Coronary artery (tissue), 2 donors: ENCODE data around the gene CORO6.

ENCODE experiments used
- DNase-seq: peaks from one replicate; pipeline ENCODE4 v3.0.0-alpha.2; 2017; ENCODE audit warnings: low spot score
- H3K27ac ChIP-seq, 2 donors: fragments of 200-600 bp; sonication (generic); one replicate each; pipeline ENCODE4 v1.5.1; 2016 to 2019
- H3K4me3 ChIP-seq: fragments of 200-600 bp; sonication (generic); 2 replicates; pipeline ENCODE4 v1.5.1; 2016; ENCODE audit warnings: mild to moderate bottlenecking, moderate library complexity
- TF ChIP-seq, protein P1 (sequence below): fragments of 200-600 bp; sonication (generic); IDR thresholded peaks from one replicate; pipeline ENCODE4 v1.5.1; 2019; ENCODE audit warnings: antibody characterized with exemption

The CORO6 gene

DNA sequence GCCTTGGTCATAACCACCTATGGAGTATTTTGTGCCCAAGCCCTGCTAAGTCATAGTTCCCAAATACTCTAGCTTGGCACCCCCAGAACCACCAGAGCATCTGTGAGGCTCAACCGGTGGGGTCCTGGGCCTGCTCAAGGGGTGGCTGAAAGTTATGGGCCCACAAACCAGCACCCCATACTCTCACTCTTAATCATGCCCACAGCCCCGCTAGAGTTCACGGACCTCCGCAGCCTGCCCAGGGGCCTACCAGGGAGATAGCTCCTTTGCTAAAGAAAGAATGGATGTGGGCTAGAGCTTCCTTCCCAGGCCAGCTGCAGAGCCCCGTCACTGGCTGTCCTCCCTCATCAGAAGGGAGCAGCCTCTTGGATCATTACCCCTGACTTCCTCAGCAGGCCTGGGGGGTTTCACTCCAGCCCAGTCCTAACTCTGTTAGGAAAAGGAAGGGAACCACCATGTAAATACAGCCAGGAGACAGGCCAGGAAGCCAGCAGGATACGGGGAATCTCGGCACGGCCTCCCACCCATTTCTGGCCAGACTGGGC lies 34.6 kb downstream of the CORO6 start:
- TF ChIP-seq, protein P1, sequence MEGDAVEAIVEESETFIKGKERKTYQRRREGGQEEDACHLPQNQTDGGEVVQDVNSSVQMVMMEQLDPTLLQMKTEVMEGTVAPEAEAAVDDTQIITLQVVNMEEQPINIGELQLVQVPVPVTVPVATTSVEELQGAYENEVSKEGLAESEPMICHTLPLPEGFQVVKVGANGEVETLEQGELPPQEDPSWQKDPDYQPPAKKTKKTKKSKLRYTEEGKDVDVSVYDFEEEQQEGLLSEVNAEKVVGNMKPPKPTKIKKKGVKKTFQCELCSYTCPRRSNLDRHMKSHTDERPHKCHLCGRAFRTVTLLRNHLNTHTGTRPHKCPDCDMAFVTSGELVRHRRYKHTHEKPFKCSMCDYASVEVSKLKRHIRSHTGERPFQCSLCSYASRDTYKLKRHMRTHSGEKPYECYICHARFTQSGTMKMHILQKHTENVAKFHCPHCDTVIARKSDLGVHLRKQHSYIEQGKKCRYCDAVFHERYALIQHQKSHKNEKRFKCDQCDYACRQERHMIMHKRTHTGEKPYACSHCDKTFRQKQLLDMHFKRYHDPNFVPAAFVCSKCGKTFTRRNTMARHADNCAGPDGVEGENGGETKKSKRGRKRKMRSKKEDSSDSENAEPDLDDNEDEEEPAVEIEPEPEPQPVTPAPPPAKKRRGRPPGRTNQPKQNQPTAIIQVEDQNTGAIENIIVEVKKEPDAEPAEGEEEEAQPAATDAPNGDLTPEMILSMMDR = no peak
- H3K27ac ChIP-seq = peak overlapping the region; percentile 74 to 96
- DNase-seq = no peak

DNA sequence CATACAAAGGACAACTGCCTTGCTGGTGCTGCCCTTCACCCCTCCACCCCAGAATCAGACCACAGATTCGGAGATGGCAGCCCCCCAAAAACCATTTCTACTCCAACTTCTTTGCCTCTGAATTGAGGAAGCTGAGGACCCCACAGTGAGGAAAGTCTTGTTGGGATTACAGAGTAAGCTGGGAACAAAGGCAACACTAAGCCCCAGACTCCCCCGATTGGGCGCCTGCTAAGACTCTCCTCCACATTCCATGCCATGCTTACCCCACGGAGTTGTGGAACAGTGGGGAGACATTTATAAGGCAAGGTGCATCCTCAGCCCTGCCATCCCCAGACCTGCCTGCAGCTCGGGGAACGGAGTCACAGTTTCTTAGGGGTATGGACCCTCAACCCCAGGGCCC lies 35.1 kb downstream of the CORO6 start:
- no peak for DNase-seq
- peak overlapping the region; percentile 99 for H3K4me3 ChIP-seq
- TF ChIP-seq, protein P1 = no peak
- H3K27ac ChIP-seq = peak overlapping the region in 1 of 2 donors; percentile 96

More for the DNA sequence above, 34.6 kb downstream of the CORO6 start:
- H3K4me3 ChIP-seq = peak overlapping the region; percentile 99

DNA sequence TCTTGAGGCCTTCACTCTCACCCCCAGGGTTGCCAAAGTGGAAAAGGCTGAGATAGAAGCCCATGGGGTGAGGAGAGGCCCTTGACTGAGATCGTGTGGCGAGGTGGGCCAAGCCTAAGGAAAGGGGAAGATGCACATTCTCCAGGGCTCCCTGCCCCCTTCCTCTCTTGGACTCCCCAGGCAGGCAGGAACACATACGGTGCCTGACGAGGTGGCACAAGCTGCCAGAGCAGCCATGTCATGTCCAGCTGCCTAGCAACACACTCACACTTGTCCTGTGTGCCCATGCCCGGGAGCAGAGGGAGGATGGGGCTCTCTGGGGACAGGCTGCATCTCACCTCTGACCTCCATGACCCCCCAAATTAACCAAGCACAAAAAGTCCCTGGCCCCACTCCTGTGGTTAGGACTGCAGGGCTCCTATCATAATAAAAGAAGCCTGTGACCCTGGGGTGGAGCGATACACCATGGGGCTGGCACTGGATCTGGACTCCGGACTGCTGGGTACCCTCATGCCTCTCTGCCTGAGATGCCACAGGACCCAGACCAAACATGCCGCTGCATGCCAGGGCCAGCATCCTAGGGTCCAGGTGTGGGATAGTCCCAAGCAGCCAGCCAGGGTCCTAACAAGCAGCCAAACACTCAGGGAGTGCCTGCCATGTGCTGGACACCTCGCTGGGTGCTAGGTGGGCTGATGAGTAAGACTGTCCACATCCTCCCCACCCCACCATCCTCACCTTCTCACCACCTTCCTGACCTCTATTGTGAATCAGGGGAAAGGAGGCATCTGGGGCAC lies 35.8 kb downstream of the CORO6 start:
- DNase-seq = no peak
- peak overlapping the region; percentile 99 for H3K4me3 ChIP-seq
- TF ChIP-seq, protein P1 = no peak
- H3K27ac ChIP-seq = peak overlapping the region in 1 of 2 donors; percentile 96

DNA sequence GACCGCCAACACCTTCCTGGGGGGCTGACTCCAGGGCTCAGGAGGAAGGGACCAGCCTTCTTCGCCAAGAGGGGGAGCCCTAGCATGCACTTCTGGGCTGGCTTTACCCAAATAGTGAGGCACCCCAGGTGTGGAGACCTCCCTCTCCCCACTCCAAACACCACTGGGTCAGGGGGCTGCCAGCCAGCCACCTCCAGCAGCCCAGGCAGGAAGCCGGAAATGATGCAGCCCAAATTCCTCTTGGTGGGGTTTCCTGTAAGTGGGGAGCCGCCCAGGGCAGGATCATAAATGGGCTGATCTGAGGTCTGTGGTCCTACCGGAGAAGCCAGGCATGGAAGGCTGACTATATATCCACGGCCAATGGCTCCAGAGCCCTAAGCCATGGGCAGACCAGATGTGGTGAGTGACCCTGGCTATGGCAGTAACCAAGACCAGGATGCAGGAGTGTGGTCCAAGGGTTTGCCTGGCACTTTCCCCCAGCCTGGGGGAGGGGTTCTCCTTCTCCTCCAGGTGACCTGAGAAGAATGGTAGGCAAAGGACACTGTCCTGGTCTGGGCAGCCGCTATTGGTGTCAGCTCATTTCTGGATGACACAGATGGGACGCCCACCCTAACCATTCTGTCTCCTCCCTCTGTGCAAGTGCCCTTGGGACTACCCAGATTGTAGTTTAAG lies 37.5 kb downstream of the CORO6 start:
- peak overlapping the region; percentile 13 to 82 for H3K27ac ChIP-seq
- no peak for DNase-seq
- H3K4me3 ChIP-seq = peak overlapping the region; percentile 55
- TF ChIP-seq, protein P1 = no peak

DNA sequence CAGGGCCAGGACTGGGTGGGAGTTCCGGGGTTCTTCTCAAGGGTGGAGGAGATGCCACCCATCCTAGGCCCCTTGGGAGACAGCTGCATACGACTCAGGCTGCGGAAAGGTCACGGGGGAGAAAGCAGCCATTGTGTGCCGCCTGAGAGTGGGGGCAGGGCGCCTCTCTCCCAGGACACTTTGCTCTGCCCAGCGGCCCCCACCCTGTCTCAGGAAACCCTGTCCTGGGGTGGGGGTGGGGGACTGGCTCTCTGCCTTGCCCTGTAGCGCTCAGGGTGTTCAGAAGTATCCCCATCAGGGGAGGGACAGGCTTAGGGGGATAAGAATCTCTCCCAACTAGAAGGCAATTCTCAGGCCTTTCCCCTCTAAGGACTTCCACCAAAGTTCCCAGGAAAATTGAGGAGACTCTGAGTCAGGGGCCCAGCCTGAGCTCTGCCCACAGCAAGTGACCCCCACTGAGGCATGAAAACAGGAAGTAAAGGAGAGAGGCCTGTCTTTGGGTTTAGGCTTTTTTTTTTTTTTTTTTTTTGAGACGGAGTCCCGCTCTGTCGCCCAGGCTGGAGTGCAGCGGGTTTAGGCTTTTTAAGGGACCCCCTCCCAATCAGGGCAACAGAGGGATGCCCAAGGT lies 38.1 kb downstream of the CORO6 start:
- TF ChIP-seq, protein P1 = no peak
- no peak for DNase-seq
- Histone ChIP-seq H3K27ac (peak overlapping the region in 1 of 2 donors; percentile 82), H3K4me3 (peak overlapping the region; percentile 55)

DNA sequence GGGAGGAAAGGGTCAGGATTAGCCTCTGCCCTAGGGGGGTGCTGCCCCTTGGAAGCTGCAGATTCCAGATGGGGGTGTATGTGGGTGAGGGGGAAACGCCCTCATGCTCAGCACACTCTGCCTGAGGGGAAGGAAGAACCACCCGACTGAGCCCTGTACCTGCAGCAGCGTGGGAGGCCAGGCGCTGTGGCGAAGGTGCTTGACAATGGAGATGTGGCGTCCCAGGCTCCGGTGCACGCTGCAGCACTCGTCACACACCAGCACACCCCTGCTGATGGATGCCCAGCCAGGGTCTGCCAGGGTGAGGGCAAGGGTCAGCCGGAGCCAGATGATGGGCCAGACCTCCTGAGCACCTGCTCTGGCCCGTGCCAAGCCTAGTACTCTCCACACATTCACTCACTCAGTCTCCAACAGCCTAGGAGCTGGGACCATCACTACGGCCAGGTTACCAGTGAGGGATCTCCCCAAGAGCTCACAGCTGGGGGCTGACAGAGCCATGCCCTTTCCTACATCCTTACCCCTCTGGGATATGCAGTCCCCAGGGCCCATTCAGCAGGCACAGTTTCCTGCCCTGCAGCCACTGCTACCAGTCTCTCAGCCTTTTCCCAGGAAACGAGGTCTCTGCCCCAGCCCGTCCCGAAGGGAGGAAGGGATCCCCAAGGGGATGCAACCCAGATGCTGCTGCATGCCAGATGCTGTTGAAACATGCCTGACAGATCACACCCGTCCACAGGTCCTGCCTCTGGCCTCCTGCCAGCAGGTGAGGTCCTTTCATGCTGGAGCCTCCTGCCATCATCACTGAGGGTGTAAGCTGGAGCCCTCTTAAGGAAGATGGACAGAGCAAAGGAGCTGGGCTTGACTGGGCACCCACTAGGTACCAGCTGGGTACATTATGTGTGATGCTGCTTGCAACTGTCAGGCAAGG lies 39.1 kb downstream of the CORO6 start:
- H3K4me3 ChIP-seq = peak overlapping the region; percentile 3
- peak overlapping the region in 1 of 2 donors; percentile 82 for H3K27ac ChIP-seq
- TF ChIP-seq, protein P1 = no peak
- DNase-seq = no peak
